Epithelial cell of esophagus (primary cell): Measurements from ENCODE around the gene FALEC.

Experiments
- DNase-seq: peaks from one replicate; pipeline ENCODE4 v3.0.0; 2010; ENCODE audit warnings: low read depth
- H3K4me3 ChIP-seq: 2 replicates; pipeline ENCODE4 v1.5.1; 2011; ENCODE audit warnings: mild to moderate bottlenecking, low read length, control low read depth
- TF ChIP-seq, protein P1 (sequence below): IDR thresholded peaks from 2 replicates; pipeline ENCODE4 v1.5.1; 2011; ENCODE audit warnings: low read depth, mild to moderate bottlenecking, low read length, control low read depth, inconsistent platforms; ENCODE audit not compliant: insufficient read depth; ENCODE audit errors: missing control alignments

FALEC gene

DNA sequence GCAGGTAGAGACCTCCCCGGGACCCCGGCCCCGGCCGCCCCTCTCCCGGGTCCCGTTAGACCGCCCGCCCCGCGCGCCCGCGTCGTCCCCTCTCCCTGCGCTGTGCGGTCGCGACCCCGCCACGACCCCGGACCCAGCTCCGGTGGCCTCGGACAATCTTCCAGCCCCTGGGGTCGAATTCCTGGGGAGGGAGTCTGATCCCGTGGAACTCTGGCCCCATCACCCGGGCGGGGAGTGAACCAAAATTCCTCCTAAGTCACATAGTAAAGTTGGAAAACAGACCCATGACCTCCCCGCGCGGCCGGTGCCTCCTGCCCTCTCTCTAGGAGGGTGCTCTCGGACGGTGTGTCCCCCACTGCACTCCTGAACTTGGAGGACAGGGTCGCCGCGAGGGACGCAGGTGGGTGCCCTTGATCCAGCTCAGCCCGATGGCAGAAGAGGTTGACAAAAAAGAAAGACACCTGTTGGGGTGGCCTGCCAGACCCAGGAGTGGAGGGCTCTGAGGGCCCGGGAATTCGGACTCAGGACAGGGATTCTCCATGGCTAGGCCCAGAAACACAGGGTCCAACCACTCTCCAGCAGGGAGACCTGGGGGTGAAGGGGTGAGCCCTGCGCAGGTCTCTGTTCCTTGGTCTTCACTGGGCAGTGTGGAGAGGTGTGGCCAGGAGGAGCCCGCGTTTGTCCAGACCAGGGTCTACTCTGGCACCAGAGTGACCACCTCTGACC is 34.1 kb downstream of the FALEC start:
- H3K4me3 ChIP-seq, result peak overlapping the region; percentile 52
- DNase-seq, result no peak
- TF ChIP-seq, protein P1, sequence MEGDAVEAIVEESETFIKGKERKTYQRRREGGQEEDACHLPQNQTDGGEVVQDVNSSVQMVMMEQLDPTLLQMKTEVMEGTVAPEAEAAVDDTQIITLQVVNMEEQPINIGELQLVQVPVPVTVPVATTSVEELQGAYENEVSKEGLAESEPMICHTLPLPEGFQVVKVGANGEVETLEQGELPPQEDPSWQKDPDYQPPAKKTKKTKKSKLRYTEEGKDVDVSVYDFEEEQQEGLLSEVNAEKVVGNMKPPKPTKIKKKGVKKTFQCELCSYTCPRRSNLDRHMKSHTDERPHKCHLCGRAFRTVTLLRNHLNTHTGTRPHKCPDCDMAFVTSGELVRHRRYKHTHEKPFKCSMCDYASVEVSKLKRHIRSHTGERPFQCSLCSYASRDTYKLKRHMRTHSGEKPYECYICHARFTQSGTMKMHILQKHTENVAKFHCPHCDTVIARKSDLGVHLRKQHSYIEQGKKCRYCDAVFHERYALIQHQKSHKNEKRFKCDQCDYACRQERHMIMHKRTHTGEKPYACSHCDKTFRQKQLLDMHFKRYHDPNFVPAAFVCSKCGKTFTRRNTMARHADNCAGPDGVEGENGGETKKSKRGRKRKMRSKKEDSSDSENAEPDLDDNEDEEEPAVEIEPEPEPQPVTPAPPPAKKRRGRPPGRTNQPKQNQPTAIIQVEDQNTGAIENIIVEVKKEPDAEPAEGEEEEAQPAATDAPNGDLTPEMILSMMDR, result peak; percentile 32

GRCh38 chr1:150550222-150551050 is 34.9 kb downstream of the FALEC start:
- TF ChIP-seq, protein P1, result no peak
- no peak for DNase-seq
- H3K4me3 ChIP-seq, result peak overlapping the region; percentile 52

GRCh38 chr1:150551051-150551783 is 35.7 kb downstream of the FALEC start:
- TF ChIP-seq, protein P1, result no peak

GRCh38 chr1:150551784-150552127 is 36.2 kb downstream of the FALEC start:
- DNase-seq, result no peak
- H3K4me3 ChIP-seq, result no peak overlapping the region
- TF ChIP-seq, protein P1, result no peak

More at GRCh38 chr1:150551051-150551783, 35.7 kb downstream of the FALEC start:
- DNase-seq, result no peak
- no peak overlapping the region for H3K4me3 ChIP-seq

DNA sequence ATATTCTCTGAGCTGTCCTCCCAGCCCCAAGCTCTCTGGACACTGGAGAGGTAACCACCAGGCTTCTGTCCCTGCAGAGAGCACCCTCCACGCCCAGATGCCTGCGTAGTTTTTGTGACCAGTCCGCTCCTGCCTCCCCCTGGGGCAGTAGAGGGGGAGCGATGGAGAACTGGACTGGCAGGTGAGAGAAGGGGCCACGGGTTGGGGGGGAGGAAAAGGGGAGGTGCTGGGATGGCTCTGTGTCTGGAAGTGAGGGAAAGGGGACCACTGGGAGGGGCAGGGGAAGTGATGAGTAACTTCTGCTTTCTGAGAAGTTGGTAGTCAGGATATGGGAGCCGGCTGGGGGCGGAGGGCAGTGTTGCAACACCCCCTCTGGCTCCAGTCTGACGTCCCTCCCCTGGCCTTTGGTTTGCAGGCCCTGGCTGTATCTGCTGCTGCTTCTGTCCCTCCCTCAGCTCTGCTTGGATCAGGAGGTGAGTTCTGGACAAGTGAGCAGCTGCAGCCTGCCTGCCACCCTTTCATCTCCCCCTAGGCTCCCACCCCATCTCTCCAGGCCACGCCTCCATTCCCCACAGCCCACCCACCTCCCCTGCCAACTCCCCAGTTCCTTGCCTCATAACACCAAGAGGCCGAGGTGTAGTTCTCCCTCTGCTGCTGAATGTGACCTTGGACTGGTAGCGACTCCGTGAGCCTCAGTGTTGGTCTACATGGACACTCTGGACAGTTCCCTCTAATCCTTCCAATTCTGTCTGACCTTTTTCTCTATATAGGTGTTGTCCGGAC is 36.8 kb downstream of the FALEC start:
- DNase-seq, result peak; percentile 92
- TF ChIP-seq, protein P1, result no peak
- no peak overlapping the region for H3K4me3 ChIP-seq

DNA sequence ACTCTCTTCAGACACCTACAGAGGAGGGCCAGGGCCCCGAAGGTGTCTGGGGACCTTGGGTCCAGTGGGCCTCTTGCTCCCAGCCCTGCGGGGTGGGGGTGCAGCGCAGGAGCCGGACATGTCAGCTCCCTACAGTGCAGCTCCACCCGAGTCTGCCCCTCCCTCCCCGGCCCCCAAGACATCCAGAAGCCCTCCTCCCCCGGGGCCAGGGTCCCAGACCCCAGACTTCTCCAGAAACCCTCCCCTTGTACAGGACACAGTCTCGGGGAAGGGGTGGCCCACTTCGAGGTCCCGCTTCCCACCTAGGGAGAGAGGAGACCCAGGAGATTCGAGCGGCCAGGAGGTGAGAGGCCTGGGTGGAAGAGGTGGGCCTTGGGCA is 37.3 kb downstream of the FALEC start:
- TF ChIP-seq, protein P1, result no peak
- DNase-seq, result no peak
- H3K4me3 ChIP-seq, result no peak overlapping the region
